Trophoblast cell (in vitro differentiated cells and primary cell): ENCODE data around the gene POTEI.
"Not testable (repeated sequence)": the region's sequence is repeated elsewhere in the genome, so short reads cannot be mapped to it uniquely, and the experiment has no call there.

Experiments used
- DNase-seq, 2 donors: peaks; one replicate each; pipeline ENCODE4 v3.0.0-alpha.2; 2016
- H2AFZ ChIP-seq: 2 replicates; pipeline ENCODE4 v1.6.1; 2013; ENCODE audit warnings: low read length, moderate library complexity, mild to moderate bottlenecking; ENCODE audit not compliant: insufficient read depth, poor library complexity
- H2AK5ac ChIP-seq: 2 replicates; pipeline ENCODE4 v1.6.1; 2013; ENCODE audit warnings: mild to moderate bottlenecking, low read length
- H2BK120ac ChIP-seq: 2 replicates; pipeline ENCODE4 v1.6.1; 2013; ENCODE audit warnings: low read length, mild to moderate bottlenecking, moderate library complexity; ENCODE audit not compliant: insufficient read depth, poor library complexity
- H2BK12ac ChIP-seq: 2 replicates; pipeline ENCODE4 v1.6.1; 2013; ENCODE audit warnings: mild to moderate bottlenecking, low read length, moderate library complexity
- H2BK5ac ChIP-seq: 2 replicates; pipeline ENCODE4 v1.6.1; 2013; ENCODE audit warnings: low read length, low read depth, moderate library complexity, mild to moderate bottlenecking; ENCODE audit not compliant: poor library complexity
- H3K14ac ChIP-seq: 2 replicates; pipeline ENCODE4 v1.6.1; 2013; ENCODE audit warnings: mild to moderate bottlenecking, low read length
- H3K18ac ChIP-seq: 2 replicates; pipeline ENCODE4 v1.6.1; 2013; ENCODE audit warnings: mild to moderate bottlenecking, low read length
- H3K23ac ChIP-seq: 2 replicates; pipeline ENCODE4 v1.6.1; 2013; ENCODE audit warnings: low read length
- H3K27ac ChIP-seq: 2 replicates; pipeline ENCODE4 v1.5.1; 2013; ENCODE audit warnings: low read depth, mild to moderate bottlenecking, inconsistent platforms, low read length, moderate library complexity
- H3K27me3 ChIP-seq: 2 replicates; pipeline ENCODE4 v1.6.1; 2013; ENCODE audit warnings: inconsistent platforms, mild to moderate bottlenecking, low read length, moderate library complexity; ENCODE audit not compliant: insufficient read depth
- H3K36me3 ChIP-seq, 2 experiments: 1 replicate in 1 of 2; 2 replicates in 1 of 2; pipeline ENCODE4 v1.6.1; 2013; ENCODE audit warnings: low read length in 2 of 2, mild to moderate bottlenecking in 2 of 2, moderate library complexity in 1 of 2; ENCODE audit not compliant: insufficient read depth in 2 of 2, control insufficient read depth in 1 of 2
- H3K4ac ChIP-seq: 2 replicates; pipeline ENCODE4 v1.6.1; 2013; ENCODE audit warnings: low read depth, mild to moderate bottlenecking, low read length, moderate library complexity
- H3K4me1 ChIP-seq, 2 experiments: 1 replicate in 1 of 2; 2 replicates in 1 of 2; pipeline ENCODE4 v1.6.1; 2013; ENCODE audit warnings: low read length in 2 of 2, mild to moderate bottlenecking in 2 of 2, moderate library complexity in 1 of 2; ENCODE audit not compliant: insufficient read depth in 2 of 2, control insufficient read depth in 1 of 2
- H3K4me2 ChIP-seq: 2 replicates; pipeline ENCODE4 v1.6.1; 2013; ENCODE audit warnings: inconsistent platforms, mild to moderate bottlenecking, low read length, moderate library complexity
- H3K4me3 ChIP-seq: 2 replicates; pipeline ENCODE4 v1.5.1; 2013; ENCODE audit warnings: mild to moderate bottlenecking, low read depth, low read length, inconsistent platforms
- H3K79me1 ChIP-seq: one replicate; pipeline ENCODE4 v1.6.1; 2013; ENCODE audit warnings: low read length
- H3K79me2 ChIP-seq: 2 replicates; pipeline ENCODE4 v1.6.1; 2013; ENCODE audit warnings: low read length, mild to moderate bottlenecking; ENCODE audit not compliant: control insufficient read depth, insufficient read depth, poor library complexity
- H3K9ac ChIP-seq: 2 replicates; pipeline ENCODE4 v1.6.1; 2013; ENCODE audit warnings: mild to moderate bottlenecking, low read length
- H3K9me3 ChIP-seq: 2 replicates; pipeline ENCODE4 v1.6.1; 2013; ENCODE audit warnings: low read depth, mild to moderate bottlenecking, control low read depth, inconsistent platforms, low read length; ENCODE audit not compliant: insufficient read depth
- H4K12ac ChIP-seq: 2 replicates; pipeline ENCODE4 v1.6.1; 2013; ENCODE audit warnings: low read depth, mild to moderate bottlenecking, low read length, moderate library complexity
- H4K8ac ChIP-seq: 2 replicates; pipeline ENCODE4 v1.6.1; 2013; ENCODE audit warnings: low read depth, mild to moderate bottlenecking, low read length, moderate library complexity
- H4K91ac ChIP-seq: one replicate; pipeline ENCODE4 v1.6.1; 2013; ENCODE audit warnings: low read depth, mild to moderate bottlenecking, low read length, moderate library complexity
- WGBS: extraction: QIAGEN DNeasy Blood & Tissue Kit; methylation state at CpG from one replicate; pipeline ENCODE4 v1.1.7; 2013; ENCODE audit warnings: missing lambda C conversion rate; ENCODE audit not compliant: insufficient read length, insufficient coverage; ENCODE audit errors: extremely low coverage; 5-methylcytosine and 5-hydroxymethylcytosine counted together

POTEI gene

DNA sequence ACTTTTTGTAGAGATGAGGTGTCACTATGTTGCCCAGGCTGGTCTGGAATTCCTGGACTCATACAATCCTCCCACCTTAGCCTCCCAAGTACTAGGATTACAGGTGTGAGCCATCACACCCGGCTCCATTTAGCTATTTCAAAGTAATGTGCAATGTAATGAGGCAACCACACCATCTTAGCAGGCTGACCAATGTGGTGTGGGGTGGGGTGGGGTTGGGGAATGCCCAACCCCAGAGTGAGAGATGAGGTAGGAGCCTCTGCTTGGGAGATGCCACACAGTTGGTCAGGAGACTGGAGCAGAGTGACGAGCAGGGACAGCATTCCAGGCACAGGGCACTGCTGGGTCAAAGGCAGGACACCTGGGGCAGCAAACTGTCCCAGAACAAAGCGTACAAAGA, 39.3 kb upstream of the POTEI start:
- not testable (repeated sequence) for H3K4ac ChIP-seq, H3K23ac ChIP-seq, H3K14ac ChIP-seq, H3K4me1 ChIP-seq, H3K79me2 ChIP-seq, H4K12ac ChIP-seq, H2BK12ac ChIP-seq, H3K27me3 ChIP-seq, H4K91ac ChIP-seq, H2AFZ ChIP-seq, H2AK5ac ChIP-seq, H3K9me3 ChIP-seq, H3K4me2 ChIP-seq, H2BK120ac ChIP-seq, H2BK5ac ChIP-seq, H3K27ac ChIP-seq, H3K9ac ChIP-seq, H3K79me1 ChIP-seq, H4K8ac ChIP-seq, H3K4me3 ChIP-seq, DNase-seq, H3K36me3 ChIP-seq, H3K18ac ChIP-seq
- no CpG with 5 or more reads among the region's 3 CpGs for WGBS

DNA sequence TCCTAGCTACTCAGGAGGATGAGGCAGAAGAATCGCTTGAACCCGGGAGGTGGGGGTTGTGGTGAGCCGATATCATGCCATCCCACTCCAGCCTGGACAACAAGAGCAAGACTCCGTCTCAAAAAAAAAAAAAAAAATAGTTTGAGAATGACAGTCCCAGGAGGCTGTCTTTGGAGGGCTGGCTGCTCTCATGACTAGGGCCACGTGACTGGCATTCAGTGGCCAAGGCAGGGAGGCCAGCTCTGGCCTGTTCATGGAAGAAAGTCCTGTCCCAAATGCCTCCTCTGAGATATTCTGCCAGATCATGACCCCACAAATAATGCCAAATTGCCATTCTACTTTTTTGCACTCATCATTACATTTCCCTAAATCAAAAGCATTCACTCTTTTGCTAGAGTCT, 35.9 kb upstream of the POTEI start:
- not testable (repeated sequence) for H3K4ac ChIP-seq, DNase-seq, H3K23ac ChIP-seq, H3K36me3 ChIP-seq, H2BK120ac ChIP-seq, H3K79me1 ChIP-seq, H4K12ac ChIP-seq, H3K18ac ChIP-seq, H3K9me3 ChIP-seq, H3K4me3 ChIP-seq, H4K91ac ChIP-seq, H2BK12ac ChIP-seq, H3K9ac ChIP-seq, H3K4me1 ChIP-seq, H4K8ac ChIP-seq, H3K79me2 ChIP-seq, H3K4me2 ChIP-seq, H2AFZ ChIP-seq, H3K27ac ChIP-seq, H2BK5ac ChIP-seq, H3K14ac ChIP-seq, H3K27me3 ChIP-seq, H2AK5ac ChIP-seq
- WGBS, result no CpG with 5 or more reads among the region's 5 CpGs

DNA sequence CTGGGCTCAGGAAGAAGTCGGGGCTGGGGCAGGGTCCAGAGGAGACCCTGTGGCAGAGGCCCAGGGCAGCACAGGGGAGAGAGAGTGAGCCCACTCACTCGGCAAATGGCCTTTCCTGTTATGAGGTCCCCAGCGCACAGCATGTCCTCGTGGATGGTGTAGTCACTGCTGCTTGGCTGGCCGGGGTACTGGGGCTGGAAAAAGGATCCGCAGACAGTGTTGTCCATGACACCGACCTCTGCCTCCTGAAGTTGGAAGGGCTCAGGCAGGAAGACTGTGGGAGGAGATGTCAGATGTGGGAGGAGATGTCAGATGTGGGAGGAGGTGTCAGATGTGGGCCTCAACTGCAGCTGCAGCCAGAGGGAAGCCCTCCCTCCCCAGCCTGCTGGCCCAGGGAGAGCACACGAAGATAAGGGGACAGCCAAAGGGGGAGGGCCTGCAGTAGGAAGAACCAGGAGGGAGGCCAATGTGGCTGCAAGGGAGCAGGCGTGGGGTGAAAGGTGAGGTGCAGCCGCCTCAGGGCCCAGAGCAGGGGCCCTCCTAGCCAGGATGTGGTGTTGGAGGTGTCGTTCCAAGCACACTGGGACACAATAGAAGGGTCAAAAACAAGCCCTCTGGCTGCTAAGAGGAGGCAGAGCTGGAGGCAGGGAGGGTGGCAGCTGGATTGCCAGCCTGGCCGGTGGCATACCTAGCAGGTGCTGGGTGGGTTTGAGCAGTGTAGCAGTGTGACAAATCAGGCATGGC, 34.8 kb upstream of the POTEI start:
- WGBS, result no CpG with 5 or more reads among the region's 12 CpGs
- H3K79me1 ChIP-seq, H2BK12ac ChIP-seq, H3K4ac ChIP-seq, H3K18ac ChIP-seq, H4K91ac ChIP-seq, H3K79me2 ChIP-seq, H2BK120ac ChIP-seq, H3K4me3 ChIP-seq, H3K23ac ChIP-seq, H3K27me3 ChIP-seq, H2AFZ ChIP-seq, H3K4me2 ChIP-seq, DNase-seq, H4K8ac ChIP-seq, H2AK5ac ChIP-seq, H3K9me3 ChIP-seq, H3K9ac ChIP-seq, H3K4me1 ChIP-seq, H3K14ac ChIP-seq, H4K12ac ChIP-seq, H3K36me3 ChIP-seq, H3K27ac ChIP-seq, H2BK5ac ChIP-seq: not testable (repeated sequence)

DNA sequence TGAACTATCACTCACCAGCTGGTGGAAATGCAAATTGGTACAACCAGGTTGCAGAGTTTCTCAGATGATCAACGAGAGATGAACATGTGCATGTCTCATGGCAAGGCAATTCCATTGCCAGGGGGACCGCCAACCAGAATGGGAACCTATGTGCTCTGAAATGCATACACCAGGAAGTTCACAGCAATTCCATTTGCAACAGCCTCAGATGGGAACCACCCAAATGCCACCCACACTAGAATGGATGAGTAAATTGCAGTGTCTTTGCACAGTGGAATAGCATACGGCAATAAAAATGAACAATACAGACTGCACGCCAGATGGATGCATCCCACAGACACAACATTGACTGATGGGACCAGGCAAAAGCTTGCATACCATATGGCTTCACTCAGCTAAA, 33.7 kb upstream of the POTEI start:
- WGBS, result no CpG with 5 or more reads among the region's 4 CpGs
- H3K4me1 ChIP-seq, H4K12ac ChIP-seq, H2BK12ac ChIP-seq, H3K36me3 ChIP-seq, H3K79me1 ChIP-seq, H2BK120ac ChIP-seq, H3K27me3 ChIP-seq, H3K23ac ChIP-seq, H3K14ac ChIP-seq, H3K4me3 ChIP-seq, H3K27ac ChIP-seq, H4K8ac ChIP-seq, H2AK5ac ChIP-seq, H3K9me3 ChIP-seq, H3K4me2 ChIP-seq, H3K18ac ChIP-seq, H3K79me2 ChIP-seq, H2AFZ ChIP-seq, H3K9ac ChIP-seq, H2BK5ac ChIP-seq, H4K91ac ChIP-seq, DNase-seq, H3K4ac ChIP-seq: not testable (repeated sequence)
